Measurements from ENCODE around the gene OGN. TPM values are rescaled to one million over a fixed set of nuclear protein-coding genes. Genes with fewer than 3 reads are reported as not detected.
A peak's percentile ranks its signal among the peaks of the same experiment; 100 is the strongest.

OGN gene
- total RNA-seq, 2 experiments from 2014 or later = 0.11 TPM; not detected in 1

DNA sequence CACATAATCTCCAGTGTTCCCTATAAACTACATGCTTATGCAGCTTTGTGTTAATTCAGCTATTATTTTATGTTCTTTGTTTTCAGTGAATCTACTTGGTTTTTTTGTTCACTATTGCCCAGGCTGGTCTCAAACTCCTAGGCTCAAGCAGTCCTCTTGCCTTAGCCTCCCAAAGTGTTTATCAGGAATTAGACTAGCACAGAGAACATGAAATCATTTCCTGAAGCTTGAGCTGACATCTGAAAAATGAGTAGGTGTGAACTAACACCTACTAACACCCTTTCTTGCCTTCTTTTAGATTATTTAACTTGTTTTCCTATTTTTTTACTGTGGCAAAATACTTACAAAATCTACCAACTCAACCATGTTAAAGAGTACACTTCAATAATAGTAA, 53.6 kb downstream of the OGN start:
- DNase-seq (peak in 1 of 14 experiments; percentile 17), ATAC-seq (ENCODE audit: poor library complexity) (no peak)
- Histone ChIP-seq H3K27ac (ENCODE audit: low read depth in 1 of 2, low read length in 2 of 2) (no peak overlapping the region), H3K9me3 (ENCODE audit: control insufficient read depth in 1 of 2, insufficient read depth in 1 of 2, low read length in 2 of 2) (peaks cover 0 to 5% of the 10 kb centered on the region in 2 experiments), H3K27me3 (ENCODE audit: control insufficient read depth in 1 of 2, insufficient read depth in 2 of 2, low read length in 2 of 2) (no peaks in the 10 kb centered on the region), H3K36me3 (ENCODE audit: insufficient read depth, low read length) (no peaks in the 10 kb centered on the region), H3K4me3 (ENCODE audit: low read length) (no peak overlapping the region), H3K4me1 (ENCODE audit: insufficient read depth, low read length) (no peaks in the 10 kb centered on the region)
- ChIA-PET CTCF (no interaction called here), POLR2A (no interaction called here)
- Mint-ChIP-seq H3K4me1 (ENCODE audit: low read depth) (no peaks in the 10 kb centered on the region), H3K36me3 (ENCODE audit: low read depth) (peaks cover 25% of the 10 kb centered on the region), H3K9me3 (peaks cover 4% of the 10 kb centered on the region), H3K27ac (no peak overlapping the region), H3K27me3 (no peaks in the 10 kb centered on the region), H3K4me3 (no peak overlapping the region)
- TF ChIP-seq CTCF (IDR thresholded peaks at IDR 0.05) = no peak
- intact Hi-C loops (cut with DNase I, micrococcal nuclease) = no loop called here

- Mint-ChIP-seq H3K27ac (no peak overlapping the region), H3K27me3 (no peaks in the 10 kb centered on the region), H3K36me3 (ENCODE audit: low read depth) (peaks cover 21% of the 10 kb centered on the region), H3K4me3 (no peak overlapping the region), H3K4me1 (ENCODE audit: low read depth) (no peaks in the 10 kb centered on the region), H3K9me3 (peaks cover 4% of the 10 kb centered on the region)
- no peak for DNase-seq
- Histone ChIP-seq H3K9me3 (ENCODE audit: control insufficient read depth in 1 of 2, insufficient read depth in 1 of 2, low read length in 2 of 2) (peaks cover 0 to 5% of the 10 kb centered on the region in 2 experiments), H3K4me3 (ENCODE audit: low read length) (no peak overlapping the region), H3K27ac (ENCODE audit: low read depth in 1 of 2, low read length in 2 of 2) (no peak overlapping the region), H3K4me1 (ENCODE audit: insufficient read depth, low read length) (no peaks in the 10 kb centered on the region), H3K36me3 (ENCODE audit: insufficient read depth, low read length) (no peaks in the 10 kb centered on the region), H3K27me3 (ENCODE audit: control insufficient read depth in 1 of 2, insufficient read depth in 2 of 2, low read length in 2 of 2) (no peaks in the 10 kb centered on the region)
- ATAC-seq (ENCODE audit: poor library complexity) = no peak
- ChIA-PET POLR2A (no interaction called here), CTCF (no interaction called here)
- no peak for TF ChIP-seq CTCF (IDR thresholded peaks at IDR 0.05)
- intact Hi-C loops (cut with DNase I, micrococcal nuclease) = loop anchor here in 1 of 2 experiments (10.0 kb wide), 1 partner anchor 285 kb away; no protein-coding TSS in a partner anchor
These were observed 54.3 kb downstream of the OGN start for GRCh38 chr9:92349771-92350739.

- Histone ChIP-seq H3K4me3 (ENCODE audit: low read length) (no peak overlapping the region), H3K4me1 (ENCODE audit: insufficient read depth, low read length) (no peaks in the 10 kb centered on the region), H3K27me3 (ENCODE audit: control insufficient read depth in 1 of 2, insufficient read depth in 2 of 2, low read length in 2 of 2) (no peaks in the 10 kb centered on the region), H3K9me3 (ENCODE audit: control insufficient read depth in 1 of 2, insufficient read depth in 1 of 2, low read length in 2 of 2) (peaks cover 0 to 4% of the 10 kb centered on the region in 2 experiments), H3K36me3 (ENCODE audit: insufficient read depth, low read length) (no peaks in the 10 kb centered on the region), H3K27ac (ENCODE audit: low read depth in 1 of 2, low read length in 2 of 2) (no peak overlapping the region)
- CTCF ChIA-PET = no interaction called here
- no peak for ATAC-seq (ENCODE audit: poor library complexity)
- no peak overlapping the region for H3K4me3 Mint-ChIP-seq
- peaks cover 11% of the 10 kb centered on the region for H3K36me3 Mint-ChIP-seq (ENCODE audit: low read depth)
- H3K27ac Mint-ChIP-seq = no peak overlapping the region
- no peaks in the 10 kb centered on the region for H3K9me3 Mint-ChIP-seq
- TF ChIP-seq CTCF (IDR thresholded peaks at IDR 0.05) = no peak
- no peaks in the 10 kb centered on the region for H3K27me3 Mint-ChIP-seq
- POLR2A ChIA-PET = no interaction called here
- no peak for DNase-seq
- intact Hi-C loops (cut with DNase I, micrococcal nuclease) = loop anchor here in 1 of 2 experiments (10.0 kb wide), 1 partner anchor 289 kb away; no protein-coding TSS in a partner anchor
- H3K4me1 Mint-ChIP-seq (ENCODE audit: low read depth) = no peaks in the 10 kb centered on the region
These were observed 58.8 kb downstream of the OGN start for GRCh38 chr9:92345582-92345981.
